ENCODE data around the gene HELZ.

- no peak for TF ChIP-seq CTCF (IDR thresholded peaks at IDR 0.05 in 2 of 3, conservative IDR thresholded peaks at IDR 0.05 in 1 of 3; ENCODE audit: borderline replicate concordance in 1 of 3, insufficient read depth in 1 of 3, low read depth in 2 of 3, low read length in 2 of 3)
- TF ChIP-seq POLR2AphosphoS5 (IDR thresholded peaks at IDR 0.05; ENCODE audit: low read depth, low read length): no peak
- no peak for TF ChIP-seq FOSL1 (IDR thresholded peaks at IDR 0.05; ENCODE audit: low read depth)
- TF ChIP-seq RAD21 (IDR thresholded peaks at IDR 0.05; ENCODE audit: low read depth): no peak
- TF ChIP-seq EZH2phosphoT487 (IDR thresholded peaks at IDR 0.05; ENCODE audit: borderline replicate concordance): no peak
- TF ChIP-seq EZH2 (IDR thresholded peaks at IDR 0.05): no peak
- no peak for TF ChIP-seq SIN3A (IDR thresholded peaks at IDR 0.05; ENCODE audit: low read depth)
- no peak for TF ChIP-seq JUND (IDR thresholded peaks at IDR 0.05)
- no peak for TF ChIP-seq ZBTB33 (IDR thresholded peaks at IDR 0.05; ENCODE audit: extremely low read depth, insufficient replicate concordance, low read length)
- no peak for TF ChIP-seq MAX (IDR thresholded peaks at IDR 0.05)
These were observed 204.3 kb downstream of the HELZ start for GRCh38 chr17:67040652-67041051.
